Measurements from ENCODE around the gene OXNAD1. TPM values are rescaled to one million over a fixed set of nuclear protein-coding genes. Genes with fewer than 3 reads are reported as not detected.

OXNAD1 gene
- total RNA-seq, 1 experiment from 2014 or later, result 23.7 TPM

- WGBS (ENCODE audit: extremely low coverage, insufficient read length, low lambda C conversion rate), result no CpG with 5 or more reads among the region's 5 CpGs
- Mint-ChIP-seq H3K4me3 (no peak overlapping the region), H3K9me3 (no peaks in the 10 kb centered on the region; a peak in 1 of 5 replicates), H3K27ac (no peak overlapping the region; a peak in 2 of 7 replicates), H3K4me1 (peaks cover 25 to 32% of the 10 kb centered on the region in 2 experiments), H3K27me3 (ENCODE audit: low read depth) (no peaks in the 10 kb centered on the region), H3K36me3 (ENCODE audit: insufficient read depth in 1 of 3, low read depth in 3 of 3) (peaks cover 9 to 11% (median 11%) of the 10 kb centered on the region in 3 experiments; a peak in 6 of 7 replicates)
- Histone ChIP-seq H3K79me1 (ENCODE audit: insufficient read depth, low read depth, low read length, poor library complexity, severe bottlenecking) (no peaks in the 10 kb centered on the region), H4K91ac (ENCODE audit: insufficient read length, low read depth, low read length) (no peak overlapping the region), H3K18ac (ENCODE audit: insufficient read length, low read depth, low read length) (no peak overlapping the region), H3K4me2 (ENCODE audit: insufficient read depth, insufficient read length, low read length) (no peak overlapping the region), H2BK15ac (ENCODE audit: low read depth, low read length) (no peak overlapping the region), H3K27ac (ENCODE audit: insufficient read length, low read depth, low read length) (no peak overlapping the region), H4K5ac (ENCODE audit: insufficient read length, low read depth, low read length) (no peak overlapping the region), H4K20me1 (ENCODE audit: control insufficient read depth, insufficient read depth, insufficient read length) (no peaks in the 10 kb centered on the region), H3K27me3 (ENCODE audit: insufficient read depth, low read length) (no peaks in the 10 kb centered on the region), H4K8ac (replicated peaks; ENCODE audit: insufficient read length, low read depth, low read length) (no peak overlapping the region), H3K14ac (ENCODE audit: insufficient read depth, low read length) (no peak overlapping the region), H2AFZ (ENCODE audit: low read length) (no peak overlapping the region), H3K56ac (ENCODE audit: insufficient read length, low read depth, low read length) (no peak overlapping the region), H2BK5ac (ENCODE audit: insufficient read length, low read length) (no peak overlapping the region), H3K4ac (ENCODE audit: low read depth, low read length) (no peak overlapping the region), H3K4me1 (ENCODE audit: insufficient read depth, low read length) (peaks cover 6% of the 10 kb centered on the region), H3K9me3 (ENCODE audit: control insufficient read depth, low read depth, low read length) (no peaks in the 10 kb centered on the region), H3K9ac (ENCODE audit: extremely low read depth, insufficient read length, low read length) (no peak overlapping the region), H3K23me2 (ENCODE audit: insufficient read length, low read depth, low read length, poor library complexity, severe bottlenecking) (no peaks in the 10 kb centered on the region), H3K79me2 (ENCODE audit: insufficient read depth, low read length) (no peaks in the 10 kb centered on the region), H2BK20ac (ENCODE audit: low read depth, low read length, poor library complexity, severe bottlenecking) (no peak overlapping the region), H3T11ph (ENCODE audit: low read length) (no peak overlapping the region), H3K23ac (ENCODE audit: insufficient read length, low read depth, low read length) (no peak overlapping the region), H2AK5ac (ENCODE audit: insufficient read length, low read length) (no peak overlapping the region), H2BK12ac (ENCODE audit: insufficient read length, low read depth, low read length) (no peak overlapping the region), H2BK120ac (ENCODE audit: low read depth, low read length, poor library complexity, severe bottlenecking) (no peak overlapping the region)
- no peak for DNase-seq
- TF ChIP-seq, protein P1, sequence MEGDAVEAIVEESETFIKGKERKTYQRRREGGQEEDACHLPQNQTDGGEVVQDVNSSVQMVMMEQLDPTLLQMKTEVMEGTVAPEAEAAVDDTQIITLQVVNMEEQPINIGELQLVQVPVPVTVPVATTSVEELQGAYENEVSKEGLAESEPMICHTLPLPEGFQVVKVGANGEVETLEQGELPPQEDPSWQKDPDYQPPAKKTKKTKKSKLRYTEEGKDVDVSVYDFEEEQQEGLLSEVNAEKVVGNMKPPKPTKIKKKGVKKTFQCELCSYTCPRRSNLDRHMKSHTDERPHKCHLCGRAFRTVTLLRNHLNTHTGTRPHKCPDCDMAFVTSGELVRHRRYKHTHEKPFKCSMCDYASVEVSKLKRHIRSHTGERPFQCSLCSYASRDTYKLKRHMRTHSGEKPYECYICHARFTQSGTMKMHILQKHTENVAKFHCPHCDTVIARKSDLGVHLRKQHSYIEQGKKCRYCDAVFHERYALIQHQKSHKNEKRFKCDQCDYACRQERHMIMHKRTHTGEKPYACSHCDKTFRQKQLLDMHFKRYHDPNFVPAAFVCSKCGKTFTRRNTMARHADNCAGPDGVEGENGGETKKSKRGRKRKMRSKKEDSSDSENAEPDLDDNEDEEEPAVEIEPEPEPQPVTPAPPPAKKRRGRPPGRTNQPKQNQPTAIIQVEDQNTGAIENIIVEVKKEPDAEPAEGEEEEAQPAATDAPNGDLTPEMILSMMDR (conservative IDR thresholded peaks at IDR 0.05), result no peak
These were observed 85.7 kb downstream of the OXNAD1 start for GRCh38 chr3:16350597-16351318.
